Inflammatory macrophage treated with lipopolysaccharide for 1 hour (primary cell): ENCODE measurements around the gene TAF1B.
A peak's percentile ranks its signal among the peaks of the same experiment; 100 is the strongest.

ENCODE experiments used
- DNase-seq, 2 donors: peaks; one replicate each; pipeline ENCODE4 v3.0.0-alpha.2; 2020 to 2022

The TAF1B gene

GRCh38 chr2:9843229-9844035, at the start of gene TAF1B:
TAF1B (plus strand) TSS chr2:9843474; CDS start chr2:9843542, 68 bp downstream.
- peak; percentile 85 to 89 for DNase-seq

- DNase-seq, result no peak
Measured at GRCh38 chr2:9793918-9794717, 49.2 kb upstream of the TAF1B start.

GRCh38 chr2:9795071-9795470, 48.2 kb upstream of the TAF1B start:
- no peak for DNase-seq

- DNase-seq, result peak in 1 of 2 donors; percentile 18
Measured at GRCh38 chr2:9796056-9797010, 46.9 kb upstream of the TAF1B start.

- no peak for DNase-seq
Measured at GRCh38 chr2:9797086-9797485, 46.2 kb upstream of the TAF1B start.

GRCh38 chr2:9797681-9798556, 45.4 kb upstream of the TAF1B start:
- no peak for DNase-seq

GRCh38 chr2:9799011-9799596, 44.2 kb upstream of the TAF1B start:
- peak in 1 of 2 donors; percentile 18 for DNase-seq

- DNase-seq, result peak; percentile 84 to 99
Measured at GRCh38 chr2:9799729-9800632, 43.3 kb upstream of the TAF1B start.

- no peak for DNase-seq
Measured at GRCh38 chr2:9800639-9800974, 42.7 kb upstream of the TAF1B start.

GRCh38 chr2:9800975-9801726, 42.1 kb upstream of the TAF1B start:
- peak; percentile 95 to 99 for DNase-seq

- DNase-seq, result no peak
Measured at GRCh38 chr2:9802576-9802993, 40.7 kb upstream of the TAF1B start.

GRCh38 chr2:9803023-9803805, 40.1 kb upstream of the TAF1B start:
- DNase-seq, result no peak

- DNase-seq, result no peak
Measured at GRCh38 chr2:9805435-9806297, 37.6 kb upstream of the TAF1B start.

GRCh38 chr2:9806298-9806610, 37.0 kb upstream of the TAF1B start:
- DNase-seq, result no peak

- DNase-seq, result no peak
Measured at GRCh38 chr2:9806656-9807055, 36.6 kb upstream of the TAF1B start.

GRCh38 chr2:9807056-9807455, 36.2 kb upstream of the TAF1B start:
- no peak for DNase-seq

- DNase-seq, result no peak
Measured at GRCh38 chr2:9807555-9808305, 35.5 kb upstream of the TAF1B start.
